Measurements from ENCODE around the gene LAMTOR4. TPM values are rescaled to one million over a fixed set of nuclear protein-coding genes. Genes with fewer than 3 reads are reported as not detected.

The LAMTOR4 gene
- total and polyA plus RNA-seq, 2 of the 13 experiments (the other 11 are each of a cell fraction or from before 2014, with no cell fraction given): 115 to 118 TPM

DNA sequence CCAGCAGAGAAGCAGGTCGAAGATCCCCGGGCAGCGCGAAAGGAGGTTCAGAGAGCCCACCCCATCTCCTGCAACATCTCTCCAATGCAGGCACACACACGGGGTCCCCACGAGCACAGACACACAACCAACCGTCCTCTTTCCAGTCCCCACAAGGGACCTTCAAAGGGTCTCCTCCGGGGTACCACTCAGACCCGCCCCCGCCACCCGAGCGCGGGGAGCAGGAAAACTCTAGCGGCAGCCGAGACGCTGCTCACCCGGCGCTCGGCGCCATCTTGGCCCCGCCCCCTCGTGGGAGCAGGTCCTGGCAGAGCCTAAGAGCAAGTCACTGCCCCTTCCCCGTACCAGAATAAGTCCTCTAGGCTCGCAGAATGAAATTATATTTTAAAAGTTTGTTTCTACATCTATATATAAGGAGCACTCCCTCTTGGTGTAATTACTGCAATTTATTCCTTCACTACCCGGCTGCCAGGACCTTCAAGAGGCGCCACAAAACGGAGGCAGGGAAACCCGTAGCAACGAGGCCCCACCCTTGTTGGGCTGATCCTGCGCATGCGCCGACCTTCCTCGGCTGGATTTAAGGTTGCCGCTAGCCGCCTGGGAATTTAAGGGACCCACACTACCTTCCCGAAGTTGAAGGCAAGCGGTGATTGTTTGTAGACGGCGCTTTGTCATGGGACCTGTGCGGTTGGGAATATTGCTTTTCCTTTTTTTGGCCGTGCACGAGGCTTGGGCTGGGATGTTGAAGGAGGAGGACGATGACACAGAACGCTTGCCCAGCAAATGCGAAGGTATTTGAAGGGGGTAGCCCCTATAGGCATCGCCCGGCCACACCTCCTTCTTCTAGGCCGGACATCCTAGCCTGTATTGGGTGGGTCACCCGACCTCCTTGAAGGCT, 29.4 kb upstream of the LAMTOR4 start, which contains the start of the genes CNPY4 and TAF6 (continued):
- TF ChIP-seq ZFP36 (IDR thresholded peaks at IDR 0.05; ENCODE audit: borderline replicate concordance, low read depth, low read length, partially characterized antibody): no peak
- peak; percentile 38; the same call in 1 of the 2 replicates for TF ChIP-seq TSC22D2 (CRISPR knock-in tag; IDR thresholded peaks at IDR 0.05; ENCODE audit: borderline replicate concordance)
- TF ChIP-seq RFX5 (IDR thresholded peaks at IDR 0.05; ENCODE audit: low read depth, low read length): no peak
- TF ChIP-seq ZNF546 (CRISPR knock-in tag; conservative IDR thresholded peaks at IDR 0.05): peak; percentile 47; the same call in 1 of the 2 replicates
- TF ChIP-seq NONO (IDR thresholded peaks at IDR 0.05): no peak
- TF ChIP-seq NONO (CRISPR knock-in tag; conservative IDR thresholded peaks at IDR 0.05): peak; percentile 51; the same call in 1 of the 2 replicates
- TF ChIP-seq, protein P1, sequence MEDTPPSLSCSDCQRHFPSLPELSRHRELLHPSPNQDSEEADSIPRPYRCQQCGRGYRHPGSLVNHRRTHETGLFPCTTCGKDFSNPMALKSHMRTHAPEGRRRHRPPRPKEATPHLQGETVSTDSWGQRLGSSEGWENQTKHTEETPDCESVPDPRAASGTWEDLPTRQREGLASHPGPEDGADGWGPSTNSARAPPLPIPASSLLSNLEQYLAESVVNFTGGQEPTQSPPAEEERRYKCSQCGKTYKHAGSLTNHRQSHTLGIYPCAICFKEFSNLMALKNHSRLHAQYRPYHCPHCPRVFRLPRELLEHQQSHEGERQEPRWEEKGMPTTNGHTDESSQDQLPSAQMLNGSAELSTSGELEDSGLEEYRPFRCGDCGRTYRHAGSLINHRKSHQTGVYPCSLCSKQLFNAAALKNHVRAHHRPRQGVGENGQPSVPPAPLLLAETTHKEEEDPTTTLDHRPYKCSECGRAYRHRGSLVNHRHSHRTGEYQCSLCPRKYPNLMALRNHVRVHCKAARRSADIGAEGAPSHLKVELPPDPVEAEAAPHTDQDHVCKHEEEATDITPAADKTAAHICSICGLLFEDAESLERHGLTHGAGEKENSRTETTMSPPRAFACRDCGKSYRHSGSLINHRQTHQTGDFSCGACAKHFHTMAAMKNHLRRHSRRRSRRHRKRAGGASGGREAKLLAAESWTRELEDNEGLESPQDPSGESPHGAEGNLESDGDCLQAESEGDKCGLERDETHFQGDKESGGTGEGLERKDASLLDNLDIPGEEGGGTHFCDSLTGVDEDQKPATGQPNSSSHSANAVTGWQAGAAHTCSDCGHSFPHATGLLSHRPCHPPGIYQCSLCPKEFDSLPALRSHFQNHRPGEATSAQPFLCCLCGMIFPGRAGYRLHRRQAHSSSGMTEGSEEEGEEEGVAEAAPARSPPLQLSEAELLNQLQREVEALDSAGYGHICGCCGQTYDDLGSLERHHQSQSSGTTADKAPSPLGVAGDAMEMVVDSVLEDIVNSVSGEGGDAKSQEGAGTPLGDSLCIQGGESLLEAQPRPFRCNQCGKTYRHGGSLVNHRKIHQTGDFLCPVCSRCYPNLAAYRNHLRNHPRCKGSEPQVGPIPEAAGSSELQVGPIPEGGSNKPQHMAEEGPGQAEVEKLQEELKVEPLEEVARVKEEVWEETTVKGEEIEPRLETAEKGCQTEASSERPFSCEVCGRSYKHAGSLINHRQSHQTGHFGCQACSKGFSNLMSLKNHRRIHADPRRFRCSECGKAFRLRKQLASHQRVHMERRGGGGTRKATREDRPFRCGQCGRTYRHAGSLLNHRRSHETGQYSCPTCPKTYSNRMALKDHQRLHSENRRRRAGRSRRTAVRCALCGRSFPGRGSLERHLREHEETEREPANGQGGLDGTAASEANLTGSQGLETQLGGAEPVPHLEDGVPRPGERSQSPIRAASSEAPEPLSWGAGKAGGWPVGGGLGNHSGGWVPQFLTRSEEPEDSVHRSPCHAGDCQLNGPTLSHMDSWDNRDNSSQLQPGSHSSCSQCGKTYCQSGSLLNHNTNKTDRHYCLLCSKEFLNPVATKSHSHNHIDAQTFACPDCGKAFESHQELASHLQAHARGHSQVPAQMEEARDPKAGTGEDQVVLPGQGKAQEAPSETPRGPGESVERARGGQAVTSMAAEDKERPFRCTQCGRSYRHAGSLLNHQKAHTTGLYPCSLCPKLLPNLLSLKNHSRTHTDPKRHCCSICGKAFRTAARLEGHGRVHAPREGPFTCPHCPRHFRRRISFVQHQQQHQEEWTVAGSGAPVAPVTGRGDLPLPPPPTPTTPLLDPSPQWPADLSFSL (CRISPR knock-in tag; IDR thresholded peaks at IDR 0.05): no peak
- TF ChIP-seq MBNL3 (CRISPR knock-in tag; conservative IDR thresholded peaks at IDR 0.05): no peak
- no peak; the same call in 1 of the 2 replicates for TF ChIP-seq SAFB2 (CRISPR knock-in tag; IDR thresholded peaks at IDR 0.05; ENCODE audit: borderline replicate concordance, low read depth)
- TF ChIP-seq KAT2B (IDR thresholded peaks at IDR 0.05; ENCODE audit: borderline replicate concordance, low read depth, low read length): no peak
- TF ChIP-seq, protein P2, sequence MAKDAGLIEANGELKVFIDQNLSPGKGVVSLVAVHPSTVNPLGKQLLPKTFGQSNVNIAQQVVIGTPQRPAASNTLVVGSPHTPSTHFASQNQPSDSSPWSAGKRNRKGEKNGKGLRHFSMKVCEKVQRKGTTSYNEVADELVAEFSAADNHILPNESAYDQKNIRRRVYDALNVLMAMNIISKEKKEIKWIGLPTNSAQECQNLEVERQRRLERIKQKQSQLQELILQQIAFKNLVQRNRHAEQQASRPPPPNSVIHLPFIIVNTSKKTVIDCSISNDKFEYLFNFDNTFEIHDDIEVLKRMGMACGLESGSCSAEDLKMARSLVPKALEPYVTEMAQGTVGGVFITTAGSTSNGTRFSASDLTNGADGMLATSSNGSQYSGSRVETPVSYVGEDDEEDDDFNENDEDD (CRISPR knock-in tag; IDR thresholded peaks at IDR 0.05; ENCODE audit: borderline replicate concordance): peak; percentile 65; the same call in 1 of the 2 replicates
- peak; percentile 92; the same call in 1 of the 2 replicates for TF ChIP-seq ZSCAN20 (CRISPR knock-in tag; IDR thresholded peaks at IDR 0.05; ENCODE audit: borderline replicate concordance)
- TF ChIP-seq, protein P3, sequence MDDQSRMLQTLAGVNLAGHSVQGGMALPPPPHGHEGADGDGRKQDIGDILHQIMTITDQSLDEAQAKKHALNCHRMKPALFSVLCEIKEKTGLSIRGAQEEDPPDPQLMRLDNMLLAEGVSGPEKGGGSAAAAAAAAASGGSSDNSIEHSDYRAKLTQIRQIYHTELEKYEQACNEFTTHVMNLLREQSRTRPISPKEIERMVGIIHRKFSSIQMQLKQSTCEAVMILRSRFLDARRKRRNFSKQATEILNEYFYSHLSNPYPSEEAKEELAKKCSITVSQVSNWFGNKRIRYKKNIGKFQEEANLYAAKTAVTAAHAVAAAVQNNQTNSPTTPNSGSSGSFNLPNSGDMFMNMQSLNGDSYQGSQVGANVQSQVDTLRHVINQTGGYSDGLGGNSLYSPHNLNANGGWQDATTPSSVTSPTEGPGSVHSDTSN (CRISPR knock-in tag; IDR thresholded peaks at IDR 0.05; ENCODE audit: borderline replicate concordance): peak; percentile 76; the same call in 1 of the 2 replicates
